HL-60 (cell line): ENCODE results near the gene GRID1.

ENCODE experiments used
- CTCF ChIP-seq: IDR thresholded peaks from one replicate; pipeline ENCODE4 v1.5.1; 2011; ENCODE audit warnings: low read length, control low read depth, inconsistent platforms; ENCODE audit not compliant: insufficient read depth
- POLR2AphosphoS5 ChIP-seq: IDR thresholded peaks from 2 replicates; pipeline ENCODE4 v1.6.1; 2012; ENCODE audit warnings: low read depth

GRCh38 chr10:86242761-86243160 lies 123.8 kb downstream of the GRID1 start:
- TF ChIP-seq CTCF, result no peak
- TF ChIP-seq POLR2AphosphoS5, result no peak
